Transverse colon (tissue), 3 donors: ENCODE data around the gene ABTB2.

ENCODE experiments used
- POLR2A ChIP-seq: fragments of 450-650 bp; IDR thresholded peaks from one replicate; pipeline ENCODE4 v1.6.1; 2016; ENCODE audit warnings: antibody characterized with exemption, mild to moderate bottlenecking, moderate library complexity
- TF ChIP-seq, protein P1 (sequence below), 5 experiments: fragments of 200-600 bp in 3 of 5; fragments of 450-650 bp in 2 of 5; sonication (generic) in 3 of 5; IDR thresholded peaks; 1 replicate in 2 of 5; 2 replicates in 3 of 5; pipeline ENCODE4 v1.5.1; 2016 to 2017; ENCODE audit warnings: antibody characterized with exemption in 5 of 5, inconsistent platforms in 3 of 5, mild to moderate bottlenecking in 2 of 5, moderate library complexity in 1 of 5

DNA sequence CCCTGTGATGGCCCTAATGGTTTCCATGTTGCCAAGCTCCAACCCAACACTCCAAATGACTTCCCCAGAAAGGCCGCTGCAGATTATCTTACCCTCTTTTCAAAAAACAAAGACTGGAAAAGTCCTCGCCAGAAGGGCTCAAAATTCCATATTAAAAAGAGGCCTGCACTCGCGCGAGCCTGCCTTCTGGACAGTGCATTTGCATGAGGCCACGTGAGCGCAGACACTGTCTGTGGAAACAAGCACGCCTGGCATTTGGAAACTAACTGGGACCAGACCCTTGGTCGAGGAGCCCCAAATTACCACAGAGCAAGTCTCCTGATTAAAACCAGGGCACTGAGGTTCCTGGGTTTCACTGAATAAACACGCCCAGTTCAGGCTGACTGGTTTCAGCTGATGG lies 42.9 kb downstream of the ABTB2 start:
- TF ChIP-seq, protein P1, sequence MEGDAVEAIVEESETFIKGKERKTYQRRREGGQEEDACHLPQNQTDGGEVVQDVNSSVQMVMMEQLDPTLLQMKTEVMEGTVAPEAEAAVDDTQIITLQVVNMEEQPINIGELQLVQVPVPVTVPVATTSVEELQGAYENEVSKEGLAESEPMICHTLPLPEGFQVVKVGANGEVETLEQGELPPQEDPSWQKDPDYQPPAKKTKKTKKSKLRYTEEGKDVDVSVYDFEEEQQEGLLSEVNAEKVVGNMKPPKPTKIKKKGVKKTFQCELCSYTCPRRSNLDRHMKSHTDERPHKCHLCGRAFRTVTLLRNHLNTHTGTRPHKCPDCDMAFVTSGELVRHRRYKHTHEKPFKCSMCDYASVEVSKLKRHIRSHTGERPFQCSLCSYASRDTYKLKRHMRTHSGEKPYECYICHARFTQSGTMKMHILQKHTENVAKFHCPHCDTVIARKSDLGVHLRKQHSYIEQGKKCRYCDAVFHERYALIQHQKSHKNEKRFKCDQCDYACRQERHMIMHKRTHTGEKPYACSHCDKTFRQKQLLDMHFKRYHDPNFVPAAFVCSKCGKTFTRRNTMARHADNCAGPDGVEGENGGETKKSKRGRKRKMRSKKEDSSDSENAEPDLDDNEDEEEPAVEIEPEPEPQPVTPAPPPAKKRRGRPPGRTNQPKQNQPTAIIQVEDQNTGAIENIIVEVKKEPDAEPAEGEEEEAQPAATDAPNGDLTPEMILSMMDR (IDR thresholded peaks at IDR 0.05) = no peak
- no peak for TF ChIP-seq POLR2A
